GM18502 (cell line): ENCODE measurements around the gene ZBTB5.
"Not testable (repeated sequence)": the region's sequence is repeated elsewhere in the genome, so short reads cannot be mapped to it uniquely, and the experiment has no call there.

ENCODE experiments used
- ATAC-seq: cut with Tn5 transposase; IDR thresholded peaks from one replicate; pipeline ENCODE4 v1.9.1; 2021; ENCODE audit warnings: mild to moderate bottlenecking; ENCODE audit not compliant: unreplicated experiment, poor library complexity

Gene ZBTB5

DNA sequence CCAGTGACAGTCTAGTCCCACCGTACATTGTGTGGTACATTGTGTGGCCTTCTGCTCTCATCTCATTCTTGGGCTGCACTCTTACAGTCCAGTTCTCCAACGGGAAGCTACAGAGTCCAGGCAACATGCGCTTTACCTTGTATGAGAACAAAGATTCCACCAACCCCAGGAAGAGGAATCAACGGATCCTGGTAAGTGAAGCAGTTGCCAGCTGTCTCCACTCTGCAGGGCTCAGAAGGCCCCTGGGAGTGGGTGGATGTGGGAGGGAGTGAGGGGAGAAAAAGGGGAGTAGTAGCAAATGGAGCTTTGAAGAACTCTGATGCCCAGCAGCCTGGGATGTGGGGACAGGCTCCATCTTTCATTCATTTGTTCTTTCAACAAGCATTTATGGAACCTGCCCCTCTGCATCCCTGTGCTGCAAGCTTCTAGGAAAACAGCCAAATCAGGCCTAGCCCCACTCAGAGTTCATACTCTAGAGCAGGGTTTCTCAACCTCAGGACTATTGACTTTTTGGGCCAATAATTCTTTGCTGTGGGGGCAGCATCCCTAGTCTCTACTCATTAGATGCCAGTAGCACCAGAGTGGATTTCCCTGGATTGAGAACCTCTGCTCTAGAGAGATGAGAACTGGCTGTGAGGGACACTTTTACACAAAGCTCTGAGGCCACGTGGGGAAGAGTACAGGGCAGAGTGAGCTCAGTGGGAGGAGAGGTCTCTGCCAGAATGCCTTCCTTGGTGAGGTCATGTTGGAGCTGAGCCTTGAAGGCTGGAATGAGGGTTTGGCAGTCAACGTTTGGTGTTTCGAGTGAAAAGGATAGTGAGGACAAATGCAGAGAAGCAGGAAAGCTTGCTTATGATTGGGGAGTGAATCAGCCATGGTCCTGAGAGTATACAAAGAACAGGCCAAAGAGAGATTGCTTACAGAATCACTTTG lies 21.6 kb upstream of the ZBTB5 start:
- ATAC-seq, result no peak

- no peak for ATAC-seq
Measured at GRCh38 chr9:37486256-37486615, 21.0 kb upstream of the ZBTB5 start.

DNA sequence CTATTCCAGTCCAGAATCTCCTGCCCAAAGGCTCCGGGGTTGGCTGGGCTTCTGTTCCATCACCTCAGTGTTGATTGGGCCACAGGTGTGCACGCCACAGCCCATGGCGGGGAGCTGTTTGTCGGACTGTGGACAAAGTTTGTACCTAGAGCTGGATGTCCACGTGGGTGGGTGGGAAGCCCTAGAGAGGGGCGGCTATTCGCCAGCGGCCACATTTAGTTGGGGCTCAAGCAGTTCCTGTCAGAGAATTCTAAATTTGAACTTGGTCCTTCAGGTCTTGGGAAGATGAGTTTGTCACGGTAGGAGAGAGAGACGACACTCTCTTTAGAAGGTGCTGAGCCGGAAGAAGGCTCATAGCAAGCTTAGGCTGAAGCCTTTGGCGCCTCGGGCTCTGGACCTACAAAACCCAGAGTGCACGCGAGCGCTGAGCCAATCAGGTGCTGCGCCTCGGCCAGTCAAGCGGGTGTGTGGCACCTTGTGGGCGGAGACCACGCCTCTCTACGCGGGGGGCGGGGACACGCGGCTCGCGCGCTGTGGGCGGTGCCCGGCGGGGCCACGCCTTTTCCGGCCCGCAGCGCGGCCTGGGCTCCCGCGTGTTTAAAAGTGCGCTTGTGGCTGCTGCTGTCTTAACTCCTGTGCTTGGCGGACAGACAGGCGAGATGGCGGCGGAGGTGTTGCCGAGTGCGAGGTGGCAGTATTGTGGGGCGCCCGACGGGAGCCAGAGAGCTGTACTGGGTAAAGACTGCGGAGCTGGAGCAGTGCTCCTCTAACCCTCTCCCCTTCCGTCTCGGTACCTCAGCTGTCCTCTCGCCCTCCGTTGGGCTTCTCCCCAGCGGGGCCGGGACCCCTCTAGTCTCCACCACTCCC lies 20.4 kb upstream of the ZBTB5 start, which contains the start of gene POLR1E:
TSS of gene POLR1E (plus strand) at position 560 of the 867 bp plus-strand sequence. CDS start at position 660, 100 bp downstream.
- ATAC-seq, result peak; percentile 97

DNA sequence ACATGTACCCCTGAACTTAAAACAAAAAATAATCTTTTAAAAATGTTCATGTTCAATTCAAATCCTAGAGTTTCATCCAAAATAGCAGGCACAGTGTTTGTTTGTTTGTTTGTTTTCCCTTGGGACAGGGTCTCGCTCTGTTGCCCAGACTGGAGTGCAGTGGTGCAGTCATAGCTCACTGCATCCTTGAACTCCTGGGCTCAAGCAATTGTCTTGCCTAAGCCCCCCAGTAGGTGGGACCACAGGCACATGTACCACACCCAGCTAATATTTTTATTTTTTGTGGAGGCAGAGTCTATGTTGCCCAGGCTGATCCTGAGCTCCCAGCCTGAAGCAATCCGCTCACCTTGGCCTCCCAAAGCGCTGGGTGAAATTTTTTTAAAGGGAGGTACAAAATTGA lies 15.5 kb upstream of the ZBTB5 start:
- ATAC-seq, result no peak

- ATAC-seq, result not testable (repeated sequence)
Measured at GRCh38 chr9:37477987-37478619, 12.9 kb upstream of the ZBTB5 start.

GRCh38 chr9:37477443-37477842 lies 12.2 kb upstream of the ZBTB5 start:
- not testable (repeated sequence) for ATAC-seq

DNA sequence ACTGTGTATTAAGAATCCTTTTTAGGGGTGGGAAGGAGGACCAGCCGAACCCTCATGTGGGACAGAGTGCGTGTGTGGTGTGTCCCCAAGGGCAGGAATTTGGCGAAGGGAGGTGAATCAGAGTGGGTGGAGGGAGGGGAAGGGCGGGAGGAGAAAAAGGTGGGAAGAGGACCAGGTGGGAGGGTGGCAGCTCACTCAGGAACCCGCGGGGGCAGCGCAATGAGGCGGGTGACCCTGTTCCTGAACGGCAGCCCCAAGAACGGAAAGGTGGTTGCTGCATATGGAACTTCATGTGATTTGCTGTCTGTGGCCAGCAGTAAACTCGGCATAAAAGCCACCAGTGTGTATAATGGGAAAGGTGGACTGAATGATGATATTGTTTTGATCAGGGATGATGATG lies 11.7 kb upstream of the ZBTB5 start:
- ATAC-seq, result no peak

DNA sequence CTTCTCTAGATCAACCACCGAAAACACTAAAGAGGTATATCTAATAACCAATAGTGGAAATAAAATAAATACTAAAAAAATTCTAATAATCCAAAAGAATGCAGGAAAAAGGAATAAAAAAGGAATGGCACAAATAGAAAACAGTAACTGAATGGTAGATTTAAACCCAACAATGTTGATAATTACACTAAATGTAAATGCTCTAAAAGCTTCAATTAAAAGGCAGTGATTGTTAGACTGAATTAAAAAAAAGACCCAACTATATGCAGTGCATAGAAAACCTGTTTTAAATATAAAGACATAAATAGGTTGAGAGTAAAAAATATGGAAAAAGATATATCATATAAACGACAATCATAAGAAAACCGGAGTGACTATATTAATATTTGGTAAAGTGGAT lies 9.2 kb upstream of the ZBTB5 start:
- no peak for ATAC-seq

DNA sequence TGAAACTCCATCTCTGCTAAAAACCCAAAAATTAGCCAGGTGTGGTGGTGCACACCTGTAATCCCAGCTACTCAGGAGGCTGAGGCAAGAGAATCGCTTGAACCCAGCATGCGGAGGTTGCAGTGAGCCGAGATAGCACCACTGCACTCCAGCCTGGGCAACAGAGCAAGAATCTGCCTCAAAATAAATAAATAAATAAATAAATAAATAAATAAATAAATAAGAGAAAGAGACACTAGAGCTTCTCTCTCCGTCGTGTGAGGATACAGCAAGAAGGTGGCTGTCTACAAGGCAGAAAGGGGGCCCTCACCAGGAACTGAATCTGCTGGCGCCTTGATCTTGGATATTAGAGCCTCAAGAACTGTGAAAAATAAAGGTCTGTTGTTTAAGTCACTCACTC lies 8.7 kb upstream of the ZBTB5 start:
- not testable (repeated sequence) for ATAC-seq

- ATAC-seq, result no peak
Measured at GRCh38 chr9:37471942-37472684, 6.9 kb upstream of the ZBTB5 start.

DNA sequence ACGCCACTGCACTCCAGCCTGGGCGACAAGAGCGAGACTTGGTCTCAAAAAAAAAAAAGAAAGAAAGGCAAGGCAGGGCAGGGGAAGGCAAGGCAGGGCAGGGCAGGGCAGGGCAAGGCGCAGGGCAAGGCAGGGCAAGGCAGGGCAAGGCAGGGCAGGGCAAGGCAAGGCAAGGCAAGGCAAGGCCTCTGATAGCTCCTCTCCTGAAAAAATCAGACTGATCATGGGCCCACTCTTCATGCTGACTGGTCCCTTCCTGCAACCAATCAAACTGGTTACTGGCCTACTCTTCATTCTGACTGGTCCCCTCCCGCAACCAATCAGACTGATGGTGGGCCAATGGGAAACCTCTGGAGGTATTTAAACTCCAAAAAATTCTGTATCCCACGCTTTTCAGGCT lies 3.4 kb upstream of the ZBTB5 start:
- no peak for ATAC-seq

DNA sequence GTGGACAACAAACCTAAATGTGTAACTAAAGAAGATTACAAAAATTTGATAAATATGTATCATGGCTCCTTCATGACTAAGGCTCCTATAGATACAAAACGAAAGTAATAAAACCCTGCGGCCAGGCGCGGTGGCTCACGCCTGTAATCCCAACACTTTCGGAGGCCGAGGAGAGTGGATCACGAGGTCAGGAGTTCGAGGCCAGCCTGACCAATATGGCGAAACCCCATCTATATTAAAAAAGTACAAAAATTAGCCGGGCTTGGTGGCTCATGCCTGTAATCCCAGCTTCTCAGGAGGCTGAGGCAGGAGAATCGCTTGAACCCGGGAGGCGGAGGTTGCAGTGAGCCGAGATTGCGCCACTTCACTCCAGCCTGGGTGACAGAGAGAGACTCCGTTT lies 2.3 kb upstream of the ZBTB5 start:
- not testable (repeated sequence) for ATAC-seq

DNA sequence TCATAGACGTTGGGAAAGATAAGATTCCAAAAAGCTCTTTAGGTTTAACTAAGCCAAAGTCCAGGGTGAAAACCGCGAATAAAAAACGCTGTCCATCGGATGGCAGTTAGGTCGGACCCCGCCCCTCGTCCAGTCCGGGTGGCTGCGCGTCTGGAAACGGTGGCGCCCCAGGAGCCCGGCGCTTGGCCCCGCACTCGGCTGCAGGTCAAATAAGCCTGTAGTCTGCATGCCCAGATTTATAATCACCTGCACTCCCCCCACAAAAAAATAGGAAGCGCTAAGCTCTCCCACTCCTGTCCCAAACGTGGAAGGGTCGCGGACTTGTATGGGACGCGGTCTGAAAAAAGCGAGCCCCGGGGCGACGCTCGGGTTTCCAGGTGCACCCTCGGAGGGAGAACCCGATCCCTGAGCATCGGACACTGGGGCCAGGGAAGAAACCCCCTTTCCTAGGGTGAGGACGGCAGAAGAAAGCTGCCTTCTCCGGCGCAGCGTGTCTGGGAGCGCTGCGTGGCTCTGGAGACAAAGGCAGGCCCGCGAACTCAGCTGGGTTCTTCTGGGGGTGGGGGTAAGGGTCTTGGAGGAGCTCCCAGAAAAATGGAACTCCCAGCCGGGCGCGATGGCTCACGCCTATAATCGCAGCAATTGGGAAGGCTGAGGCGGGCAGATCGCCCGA lies 923 bp upstream of the ZBTB5 start:
- peak; percentile 6 for ATAC-seq

DNA sequence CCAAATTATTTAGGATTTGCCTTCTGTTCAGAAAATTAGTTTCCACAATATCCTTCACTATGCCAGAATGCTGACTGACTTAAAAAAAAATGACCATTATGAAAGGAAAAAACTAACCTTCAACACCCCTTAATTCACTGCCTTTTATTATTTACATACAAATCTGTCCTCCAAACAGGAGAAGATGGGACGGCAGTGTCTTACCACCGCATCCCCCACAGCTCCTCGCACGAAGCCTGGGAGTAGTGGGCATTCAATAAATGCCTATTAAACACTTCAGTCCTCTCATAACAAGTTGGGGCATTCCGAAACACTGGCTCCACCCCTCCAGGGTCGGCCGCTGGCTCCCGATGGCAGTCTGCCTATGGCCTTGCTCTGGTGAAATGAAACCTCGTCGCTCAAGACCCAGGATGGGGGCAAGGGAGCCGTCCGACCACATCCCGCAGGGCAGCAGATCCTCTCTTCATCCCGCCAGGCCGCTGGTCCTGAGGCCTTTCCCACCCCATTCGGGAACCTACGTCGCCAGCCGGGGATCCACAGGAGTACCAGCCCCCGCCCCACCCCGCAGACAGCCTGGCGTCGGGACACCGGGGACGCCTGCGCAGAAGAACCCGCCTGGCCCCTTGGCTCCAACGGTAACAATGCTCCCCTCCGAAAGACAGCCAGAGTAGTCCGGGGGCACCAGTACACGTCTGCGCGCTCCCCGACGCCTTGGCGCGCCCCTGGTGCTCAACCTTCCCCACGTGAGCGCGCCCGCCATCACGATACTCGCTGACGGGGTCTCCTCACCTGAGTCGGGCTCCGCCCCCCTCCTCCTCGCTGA lies 613 bp downstream of the ZBTB5 start:
- ATAC-seq, result peak; percentile 46

- ATAC-seq, result no peak
Measured at GRCh38 chr9:37464006-37464405, 1.2 kb downstream of the ZBTB5 start.

- ATAC-seq, result no peak
Measured at GRCh38 chr9:37456817-37457216, 8.4 kb downstream of the ZBTB5 start.

DNA sequence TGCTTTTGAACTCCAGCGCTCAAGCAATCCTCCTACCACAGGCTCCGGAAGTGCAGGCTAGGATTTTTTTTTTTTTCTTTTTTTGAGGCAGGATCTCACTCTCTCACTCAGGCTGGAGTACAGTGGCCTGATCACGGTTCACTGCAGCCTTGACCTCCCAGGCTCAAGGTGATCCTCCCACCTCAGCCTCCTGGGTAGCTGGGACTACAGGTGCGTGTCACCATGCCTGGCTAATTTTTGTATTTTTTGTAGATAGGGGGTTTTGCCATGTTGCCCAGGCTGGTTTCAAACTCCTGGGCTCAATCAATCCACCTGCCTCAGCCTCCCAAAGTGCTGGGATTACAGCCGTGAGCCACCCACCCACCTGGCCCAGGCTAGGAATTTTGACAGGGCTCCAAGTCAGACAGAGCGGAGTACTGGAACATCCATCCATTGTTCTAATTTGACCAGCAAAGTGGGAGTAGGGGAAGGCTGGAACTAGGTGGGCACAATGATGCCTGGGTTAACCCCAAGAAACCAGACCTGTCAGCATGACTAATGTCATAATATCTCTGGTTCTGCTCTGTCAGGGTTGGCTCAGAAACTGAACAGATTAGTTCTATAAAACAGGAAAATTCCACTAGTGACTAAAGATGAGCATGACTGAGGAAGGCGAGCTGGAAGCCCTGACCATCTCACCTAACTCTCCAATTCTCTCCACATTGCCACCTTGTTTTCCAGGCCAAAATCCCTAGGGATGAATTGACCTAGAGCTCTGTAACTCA lies 9.2 kb downstream of the ZBTB5 start:
- ATAC-seq, result no peak

- ATAC-seq, result no peak
Measured at GRCh38 chr9:37454238-37454637, 11.0 kb downstream of the ZBTB5 start.
